Measurements from ENCODE around the gene NSD2.

GRCh38 chr4:1837069-1837468 is 34.1 kb upstream of the NSD2 start:
- TF ChIP-seq CTCF (IDR thresholded peaks at IDR 0.05; ENCODE audit: poor library complexity) (no peak), EZH2phosphoT487 (IDR thresholded peaks at IDR 0.05; ENCODE audit: low read depth, severe bottlenecking, unreplicated experiment) (no peak), EZH2 (IDR thresholded peaks at IDR 0.05; ENCODE audit: borderline replicate concordance) (no peak)
